WI38 (cell line): ENCODE data around the gene FAM168A.
A peak's percentile ranks its signal among the peaks of the same experiment; 100 is the strongest.

ENCODE experiments used
- H3K4me3 ChIP-seq: 2 replicates; pipeline ENCODE4 v1.5.1; 2011; ENCODE audit warnings: low read depth, mild to moderate bottlenecking, control low read depth, low read length
- CTCF ChIP-seq: IDR thresholded peaks from 2 replicates; pipeline ENCODE4 v1.5.1; 2012; ENCODE audit warnings: low read depth, mild to moderate bottlenecking, control low read depth, low read length

The FAM168A gene

GRCh38 chr11:73361953-73362776 is 235.7 kb downstream of the FAM168A start:
- TF ChIP-seq CTCF = no peak
- no peak overlapping the region for H3K4me3 ChIP-seq

GRCh38 chr11:73360743-73361369 is 237.1 kb downstream of the FAM168A start:
- no peak for TF ChIP-seq CTCF
- H3K4me3 ChIP-seq = no peak overlapping the region

GRCh38 chr11:73359930-73360742 is 237.8 kb downstream of the FAM168A start:
- H3K4me3 ChIP-seq = no peak overlapping the region

GRCh38 chr11:73359341-73359740 is 238.6 kb downstream of the FAM168A start:
- no peak for TF ChIP-seq CTCF
- no peak overlapping the region for H3K4me3 ChIP-seq

More at GRCh38 chr11:73359930-73360742, 237.8 kb downstream of the FAM168A start:
- peak; percentile 17; the same call in 1 of the 2 replicates for TF ChIP-seq CTCF

GRCh38 chr11:73358071-73358470 is 239.8 kb downstream of the FAM168A start:
- TF ChIP-seq CTCF = no peak
- no peak overlapping the region for H3K4me3 ChIP-seq

GRCh38 chr11:73356979-73357860 is 240.7 kb downstream of the FAM168A start:
- H3K4me3 ChIP-seq = no peak overlapping the region
- no peak for TF ChIP-seq CTCF
